ENCODE data around the gene NELL1.

- no peak for TF ChIP-seq CTCF (IDR thresholded peaks at IDR 0.05)
- TF ChIP-seq POLR2A (IDR thresholded peaks at IDR 0.05) = no peak
Measured at GRCh38 chr11:21428796-21429195, 759.4 kb downstream of the NELL1 start.
